Measurements from ENCODE around the gene SULT6B1. TPM values are rescaled to one million over a fixed set of nuclear protein-coding genes. Genes with fewer than 3 reads are reported as not detected.

Gene SULT6B1
- total RNA-seq, 4 donors from 2014 or later = not detected

DNA sequence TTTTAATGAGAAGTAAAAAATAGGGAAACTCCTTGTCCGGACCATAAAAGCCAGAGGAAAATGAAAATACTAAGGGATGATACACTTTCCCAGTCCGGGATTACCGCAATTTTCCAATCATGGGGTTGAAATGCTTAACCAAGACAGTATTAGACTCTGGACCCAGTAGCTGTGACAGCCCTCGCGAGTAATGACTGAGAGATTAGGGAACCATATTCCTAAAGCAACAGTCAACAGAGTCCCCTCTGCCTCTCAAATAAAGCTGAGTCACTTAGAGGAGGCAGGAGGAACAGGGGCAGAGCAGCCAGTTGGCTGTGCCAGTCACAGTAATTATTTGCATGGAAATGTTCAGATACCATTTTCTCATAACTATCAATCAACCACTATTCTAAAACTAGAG is 69.3 kb downstream of the SULT6B1 start:
- TF ChIP-seq, protein P1, sequence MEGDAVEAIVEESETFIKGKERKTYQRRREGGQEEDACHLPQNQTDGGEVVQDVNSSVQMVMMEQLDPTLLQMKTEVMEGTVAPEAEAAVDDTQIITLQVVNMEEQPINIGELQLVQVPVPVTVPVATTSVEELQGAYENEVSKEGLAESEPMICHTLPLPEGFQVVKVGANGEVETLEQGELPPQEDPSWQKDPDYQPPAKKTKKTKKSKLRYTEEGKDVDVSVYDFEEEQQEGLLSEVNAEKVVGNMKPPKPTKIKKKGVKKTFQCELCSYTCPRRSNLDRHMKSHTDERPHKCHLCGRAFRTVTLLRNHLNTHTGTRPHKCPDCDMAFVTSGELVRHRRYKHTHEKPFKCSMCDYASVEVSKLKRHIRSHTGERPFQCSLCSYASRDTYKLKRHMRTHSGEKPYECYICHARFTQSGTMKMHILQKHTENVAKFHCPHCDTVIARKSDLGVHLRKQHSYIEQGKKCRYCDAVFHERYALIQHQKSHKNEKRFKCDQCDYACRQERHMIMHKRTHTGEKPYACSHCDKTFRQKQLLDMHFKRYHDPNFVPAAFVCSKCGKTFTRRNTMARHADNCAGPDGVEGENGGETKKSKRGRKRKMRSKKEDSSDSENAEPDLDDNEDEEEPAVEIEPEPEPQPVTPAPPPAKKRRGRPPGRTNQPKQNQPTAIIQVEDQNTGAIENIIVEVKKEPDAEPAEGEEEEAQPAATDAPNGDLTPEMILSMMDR (IDR thresholded peaks at IDR 0.05) = no peak
- TF ChIP-seq POLR2A (IDR thresholded peaks at IDR 0.05) (no peak), EP300 (IDR thresholded peaks at IDR 0.05) (no peak)
- no peaks in the 10 kb centered on the region for H3K27me3 ChIP-seq
- no peaks in the 10 kb centered on the region for H3K9me3 ChIP-seq
- no peak for DNase-seq (ENCODE audit: low spot score in 2 of 2)
- peaks cover 0 to 94% (median 0%) of the 10 kb centered on the region in 3 donors for H3K36me3 ChIP-seq
- WGBS, 2 donors = 94 to 99% methylated on average over 5 of the region's 5 CpGs
- no peaks in the 10 kb centered on the region for H3K4me1 ChIP-seq
- no peak overlapping the region for H3K27ac ChIP-seq
- H3K4me3 ChIP-seq = no peak overlapping the region

Other genes starting within 250 kb of the SULT6B1 start
- gene STRN, start 222.1 kb downstream of the SULT6B1 start, total RNA-seq = 10 to 100 TPM; 18.2 to 26.4 (median 21.5) TPM
- gene HEATR5B, start 104.3 kb downstream of the SULT6B1 start, total RNA-seq = 10 to 100 TPM; 26.7 to 45.8 (median 35.9) TPM
- 10 to 100 TPM in 3 of 4 donors, 1 to 10 TPM in 1; 9.8 to 17.0 (median 11.9) TPM for gene GPATCH11, start 104.2 kb downstream of the SULT6B1 start, total RNA-seq
- 10 to 100 TPM; 21.6 to 36.0 (median 25.7) TPM for gene EIF2AK2, start 31.7 kb downstream of the SULT6B1 start, total RNA-seq
- gene CEBPZOS, start 7.8 kb upstream of the SULT6B1 start, total RNA-seq = 10 to 100 TPM; 18.0 to 28.2 (median 21.8) TPM
- gene CEBPZ, start 42.9 kb upstream of the SULT6B1 start, total RNA-seq = 10 to 100 TPM; 25.3 to 37.9 (median 29.0) TPM
- gene NDUFAF7, start 43.0 kb upstream of the SULT6B1 start, total RNA-seq = 10 to 100 TPM; 14.7 to 23.4 (median 19.1) TPM
- 10 to 100 TPM; 39.0 to 57.3 (median 54.4) TPM for gene PRKD3, start 136.2 kb upstream of the SULT6B1 start, total RNA-seq
- 1 to 10 TPM; 1.5 to 4.8 (median 3.1) TPM for gene QPCT, start 156.0 kb upstream of the SULT6B1 start, total RNA-seq